Progenitor cell of endocrine pancreas (in vitro differentiated cells): Measurements from ENCODE around the gene DSG2. TPM values are rescaled to one million over a fixed set of nuclear protein-coding genes. Genes with fewer than 3 reads are reported as not detected.

Experiments
- DNase-seq: peaks from one replicate; pipeline ENCODE4 v3.0.0; 2021; ENCODE audit warnings: low spot score; ENCODE audit not compliant: unreplicated experiment
- H3K27ac Mint-ChIP-seq: 2 replicates; pipeline ENCODE4 v1.8.0; 2021; ENCODE audit warnings: mild to moderate bottlenecking, moderate library complexity, mixed read lengths
- H3K27me3 Mint-ChIP-seq: 2 replicates; pipeline ENCODE4 v1.8.0; 2021; ENCODE audit warnings: mixed read lengths
- H3K36me3 Mint-ChIP-seq: 2 replicates; pipeline ENCODE4 v1.8.0; 2022; ENCODE audit warnings: mixed read lengths; ENCODE audit not compliant: insufficient read depth
- H3K4me1 Mint-ChIP-seq: 2 replicates; pipeline ENCODE4 v1.8.0; 2021; ENCODE audit warnings: low read depth, mixed read lengths
- H3K4me3 Mint-ChIP-seq: 2 replicates; pipeline ENCODE4 v1.8.0; 2021; ENCODE audit warnings: low read depth, mild to moderate bottlenecking, moderate library complexity, mixed read lengths
- H3K9me3 Mint-ChIP-seq: 2 replicates; pipeline ENCODE4 v1.8.0; 2021; ENCODE audit warnings: low read depth, mixed read lengths
- total RNA-seq: library from RNA; stranded (reverse); gene quantifications from 2 replicates; pipeline ENCODE4 v1.2.1, GENCODE V29; 2021
- TF ChIP-seq, protein P1 (sequence below): fragments of 200-600 bp; sonication (generic); IDR thresholded peaks from one replicate; pipeline ENCODE4 v1.5.0; 2021; ENCODE audit warnings: antibody characterized with exemption, mild to moderate bottlenecking; ENCODE audit not compliant: unreplicated experiment

DSG2 gene
- total RNA-seq, 1 donor from 2014 or later, result 120 TPM

- no peak for DNase-seq
- H3K4me1 Mint-ChIP-seq, result peaks cover 29% of the 10 kb centered on the region
These were observed 64.7 kb downstream of the DSG2 start for GRCh38 chr18:31562726-31563125.

DNA sequence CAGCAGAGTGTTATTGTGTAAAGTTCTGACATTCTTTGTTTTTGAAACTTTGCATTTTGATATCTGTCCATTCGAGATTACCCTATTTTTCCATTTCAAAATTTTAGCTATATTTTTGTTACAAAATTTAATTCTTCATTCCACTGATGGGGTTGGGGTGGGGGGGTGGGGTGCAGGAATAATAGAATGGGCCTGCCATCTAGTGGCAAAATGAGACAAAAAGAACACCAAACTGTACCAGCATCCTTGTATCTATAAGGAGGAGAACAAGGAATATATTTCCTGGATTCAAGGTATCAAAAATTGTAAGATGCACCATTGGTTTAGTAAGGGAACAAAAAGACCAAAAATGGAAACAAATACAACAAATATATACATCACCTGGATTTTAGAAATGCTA is 65.8 kb downstream of the DSG2 start:
- no peaks in the 10 kb centered on the region for H3K36me3 Mint-ChIP-seq
- TF ChIP-seq, protein P1, sequence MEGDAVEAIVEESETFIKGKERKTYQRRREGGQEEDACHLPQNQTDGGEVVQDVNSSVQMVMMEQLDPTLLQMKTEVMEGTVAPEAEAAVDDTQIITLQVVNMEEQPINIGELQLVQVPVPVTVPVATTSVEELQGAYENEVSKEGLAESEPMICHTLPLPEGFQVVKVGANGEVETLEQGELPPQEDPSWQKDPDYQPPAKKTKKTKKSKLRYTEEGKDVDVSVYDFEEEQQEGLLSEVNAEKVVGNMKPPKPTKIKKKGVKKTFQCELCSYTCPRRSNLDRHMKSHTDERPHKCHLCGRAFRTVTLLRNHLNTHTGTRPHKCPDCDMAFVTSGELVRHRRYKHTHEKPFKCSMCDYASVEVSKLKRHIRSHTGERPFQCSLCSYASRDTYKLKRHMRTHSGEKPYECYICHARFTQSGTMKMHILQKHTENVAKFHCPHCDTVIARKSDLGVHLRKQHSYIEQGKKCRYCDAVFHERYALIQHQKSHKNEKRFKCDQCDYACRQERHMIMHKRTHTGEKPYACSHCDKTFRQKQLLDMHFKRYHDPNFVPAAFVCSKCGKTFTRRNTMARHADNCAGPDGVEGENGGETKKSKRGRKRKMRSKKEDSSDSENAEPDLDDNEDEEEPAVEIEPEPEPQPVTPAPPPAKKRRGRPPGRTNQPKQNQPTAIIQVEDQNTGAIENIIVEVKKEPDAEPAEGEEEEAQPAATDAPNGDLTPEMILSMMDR, result peak; percentile 42
- H3K4me3 Mint-ChIP-seq, result no peak overlapping the region
- H3K4me1 Mint-ChIP-seq, result peaks cover 29% of the 10 kb centered on the region
- no peak overlapping the region for H3K27ac Mint-ChIP-seq
- H3K9me3 Mint-ChIP-seq, result no peaks in the 10 kb centered on the region
- no peak for DNase-seq
- no peaks in the 10 kb centered on the region for H3K27me3 Mint-ChIP-seq

More at GRCh38 chr18:31562726-31563125, 64.7 kb downstream of the DSG2 start:
- Mint-ChIP-seq H3K27me3 (no peaks in the 10 kb centered on the region), H3K4me3 (no peak overlapping the region), H3K9me3 (no peaks in the 10 kb centered on the region), H3K36me3 (no peaks in the 10 kb centered on the region), H3K27ac (no peak overlapping the region)
- TF ChIP-seq, protein P1, result no peak

DNA sequence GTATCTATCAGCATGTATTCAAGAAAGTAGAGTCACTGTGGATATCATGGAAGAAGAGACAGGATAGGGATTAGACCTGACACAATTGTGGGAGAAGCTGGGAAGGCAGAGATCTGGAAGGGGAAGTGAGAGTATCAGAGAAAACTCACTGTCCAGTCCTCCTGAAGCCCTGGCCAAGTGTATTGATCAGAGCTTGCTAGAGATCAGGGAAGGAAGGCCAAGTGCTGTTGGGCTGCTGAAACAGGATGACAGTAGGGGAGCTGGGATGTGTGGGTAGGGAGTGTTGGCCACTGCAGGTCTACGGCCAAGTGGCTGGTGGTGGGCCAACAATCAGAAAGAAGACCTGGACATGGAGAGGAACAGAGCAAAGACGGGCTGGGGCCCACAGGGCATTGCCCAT is 67.4 kb downstream of the DSG2 start:
- H3K4me3 Mint-ChIP-seq, result no peak overlapping the region
- no peak overlapping the region for H3K27ac Mint-ChIP-seq
- H3K36me3 Mint-ChIP-seq, result no peaks in the 10 kb centered on the region
- no peaks in the 10 kb centered on the region for H3K9me3 Mint-ChIP-seq
- peaks cover 29% of the 10 kb centered on the region for H3K4me1 Mint-ChIP-seq
- DNase-seq, result no peak
- no peaks in the 10 kb centered on the region for H3K27me3 Mint-ChIP-seq
- TF ChIP-seq, protein P1, result no peak

GRCh38 chr18:31565782-31566512 is 68.0 kb downstream of the DSG2 start:
- peaks cover 29% of the 10 kb centered on the region for H3K4me1 Mint-ChIP-seq
- DNase-seq, result no peak
- no peaks in the 10 kb centered on the region for H3K27me3 Mint-ChIP-seq
- no peak overlapping the region for H3K4me3 Mint-ChIP-seq
- H3K36me3 Mint-ChIP-seq, result no peaks in the 10 kb centered on the region
- H3K9me3 Mint-ChIP-seq, result no peaks in the 10 kb centered on the region
- H3K27ac Mint-ChIP-seq, result no peak overlapping the region
- TF ChIP-seq, protein P1, result no peak

DNA sequence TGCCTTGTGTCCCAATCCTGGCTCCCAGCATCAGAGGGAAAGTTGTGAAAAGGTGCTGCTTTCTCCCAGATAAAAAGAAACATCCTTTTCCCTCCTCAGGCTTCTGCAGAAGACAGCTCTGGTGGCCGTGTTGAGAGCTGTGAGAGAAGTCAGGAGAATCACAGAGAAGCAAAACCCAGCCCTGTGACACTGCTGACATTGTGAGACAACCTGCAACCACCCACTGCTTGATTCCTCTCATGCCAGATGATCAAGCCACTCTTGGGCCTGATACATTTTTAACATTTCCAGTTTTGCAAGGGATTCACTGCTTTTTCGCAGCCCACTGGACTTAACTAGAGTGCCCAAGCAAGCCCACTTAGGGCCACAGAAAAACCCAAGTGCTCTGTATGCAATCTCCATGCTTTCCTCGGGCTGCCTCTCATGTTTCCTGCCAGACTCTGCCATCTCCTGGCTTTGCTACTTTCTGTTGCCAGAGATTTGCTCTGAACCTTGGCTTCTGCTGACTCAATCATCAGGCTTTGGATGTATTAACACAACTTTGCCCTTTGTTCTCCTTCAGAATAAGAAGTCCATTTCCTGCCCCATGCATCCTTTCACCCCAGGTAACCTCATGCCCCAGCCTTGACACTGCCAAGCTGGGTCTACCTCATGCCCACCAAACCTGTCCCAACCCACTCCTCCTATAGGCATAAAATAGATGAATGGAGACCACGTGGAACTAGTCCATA is 68.8 kb downstream of the DSG2 start:
- no peaks in the 10 kb centered on the region for H3K36me3 Mint-ChIP-seq
- DNase-seq, result no peak
- H3K4me3 Mint-ChIP-seq, result no peak overlapping the region
- H3K27ac Mint-ChIP-seq, result peak overlapping the region; percentile 4
- no peaks in the 10 kb centered on the region for H3K9me3 Mint-ChIP-seq
- peaks cover 29% of the 10 kb centered on the region for H3K4me1 Mint-ChIP-seq
- TF ChIP-seq, protein P1, result no peak
- peaks cover under 1% of the 10 kb centered on the region for H3K27me3 Mint-ChIP-seq
